ENCODE data around the gene PLPPR1. TPM values are rescaled to one million over a fixed set of nuclear protein-coding genes. Genes with fewer than 3 reads are reported as not detected.

Gene PLPPR1
- total RNA-seq, 1 experiment from 2014 or later = not detected

- Histone ChIP-seq H3K79me2 (ENCODE audit: insufficient read depth, low read length) (no peaks in the 10 kb centered on the region), H3K9me2 (ENCODE audit: insufficient read depth) (no peaks in the 10 kb centered on the region), H2AFZ (ENCODE audit: low read depth, low read length, poor library complexity, severe bottlenecking) (no peak overlapping the region), H3K4me3 (replicated peaks in 1 of 2; ENCODE audit: low read depth in 1 of 2, low read length in 2 of 2) (no peak overlapping the region), H3K27ac (ENCODE audit: low read depth, low read length) (no peak overlapping the region), H3K9ac (ENCODE audit: low read length) (no peak overlapping the region), H3K4me2 (ENCODE audit: low read length) (no peak overlapping the region), H3K27me3 (ENCODE audit: insufficient read depth, low read length) (no peaks in the 10 kb centered on the region), H3K36me3 (ENCODE audit: control insufficient read depth in 1 of 2, insufficient read depth in 2 of 2, low read length in 2 of 2) (no peaks in the 10 kb centered on the region), H4K20me1 (ENCODE audit: insufficient read depth) (no peaks in the 10 kb centered on the region), H3K4me1 (ENCODE audit: control insufficient read depth in 1 of 2, insufficient read depth in 2 of 2, low read length in 2 of 2) (no peaks in the 10 kb centered on the region), H3K9me3 (ENCODE audit: control insufficient read depth in 1 of 2, insufficient read depth in 1 of 2, low read depth in 1 of 2, low read length in 2 of 2) (no peaks in the 10 kb centered on the region)
- DNase-seq (ENCODE audit: low read depth, low spot score) (no peak), ATAC-seq (no peak)
- POLR2A ChIA-PET = no interaction called here
- RAD21 ChIA-PET (ENCODE audit: low non-redundant PET in 1 of 2, low total read pairs in 2 of 2, uncharacterized antibody in 2 of 2, unreplicated experiment in 2 of 2) = no interaction called here
- intact Hi-C loops (cut with micrococcal nuclease) = no loop called here
- TF ChIP-seq SIN3A (IDR thresholded peaks at IDR 0.05; ENCODE audit: low read depth) (no peak), EGR1 (IDR thresholded peaks at IDR 0.05; ENCODE audit: low read depth) (no peak), POLR2AphosphoS5 (IDR thresholded peaks at IDR 0.05; ENCODE audit: low read depth, low read length) (no peak), CBX3 (IDR thresholded peaks at IDR 0.05; ENCODE audit: low read depth) (no peak), FOSL1 (IDR thresholded peaks at IDR 0.05; ENCODE audit: low read depth) (no peak), RAD21 (IDR thresholded peaks at IDR 0.05; ENCODE audit: low read depth) (no peak), EZH2 (IDR thresholded peaks at IDR 0.05) (no peak), ELF1 (IDR thresholded peaks at IDR 0.05; ENCODE audit: borderline replicate concordance, low read depth) (no peak), ZFX (IDR thresholded peaks at IDR 0.05) (no peak), CTCF (IDR thresholded peaks at IDR 0.05 in 2 of 3, conservative IDR thresholded peaks at IDR 0.05 in 1 of 3; ENCODE audit: borderline replicate concordance in 1 of 3, insufficient read depth in 1 of 3, low read depth in 2 of 3, low read length in 2 of 3) (no peak), YY1 (IDR thresholded peaks at IDR 0.05; ENCODE audit: extremely low read depth, insufficient replicate concordance, low read depth, low read length) (no peak), SRF (IDR thresholded peaks at IDR 0.05; ENCODE audit: low read depth) (no peak), ZBTB33 (IDR thresholded peaks at IDR 0.05; ENCODE audit: extremely low read depth, insufficient replicate concordance, low read length) (no peak), JUND (IDR thresholded peaks at IDR 0.05) (no peak)
- TF ChIP-seq, protein P1, sequence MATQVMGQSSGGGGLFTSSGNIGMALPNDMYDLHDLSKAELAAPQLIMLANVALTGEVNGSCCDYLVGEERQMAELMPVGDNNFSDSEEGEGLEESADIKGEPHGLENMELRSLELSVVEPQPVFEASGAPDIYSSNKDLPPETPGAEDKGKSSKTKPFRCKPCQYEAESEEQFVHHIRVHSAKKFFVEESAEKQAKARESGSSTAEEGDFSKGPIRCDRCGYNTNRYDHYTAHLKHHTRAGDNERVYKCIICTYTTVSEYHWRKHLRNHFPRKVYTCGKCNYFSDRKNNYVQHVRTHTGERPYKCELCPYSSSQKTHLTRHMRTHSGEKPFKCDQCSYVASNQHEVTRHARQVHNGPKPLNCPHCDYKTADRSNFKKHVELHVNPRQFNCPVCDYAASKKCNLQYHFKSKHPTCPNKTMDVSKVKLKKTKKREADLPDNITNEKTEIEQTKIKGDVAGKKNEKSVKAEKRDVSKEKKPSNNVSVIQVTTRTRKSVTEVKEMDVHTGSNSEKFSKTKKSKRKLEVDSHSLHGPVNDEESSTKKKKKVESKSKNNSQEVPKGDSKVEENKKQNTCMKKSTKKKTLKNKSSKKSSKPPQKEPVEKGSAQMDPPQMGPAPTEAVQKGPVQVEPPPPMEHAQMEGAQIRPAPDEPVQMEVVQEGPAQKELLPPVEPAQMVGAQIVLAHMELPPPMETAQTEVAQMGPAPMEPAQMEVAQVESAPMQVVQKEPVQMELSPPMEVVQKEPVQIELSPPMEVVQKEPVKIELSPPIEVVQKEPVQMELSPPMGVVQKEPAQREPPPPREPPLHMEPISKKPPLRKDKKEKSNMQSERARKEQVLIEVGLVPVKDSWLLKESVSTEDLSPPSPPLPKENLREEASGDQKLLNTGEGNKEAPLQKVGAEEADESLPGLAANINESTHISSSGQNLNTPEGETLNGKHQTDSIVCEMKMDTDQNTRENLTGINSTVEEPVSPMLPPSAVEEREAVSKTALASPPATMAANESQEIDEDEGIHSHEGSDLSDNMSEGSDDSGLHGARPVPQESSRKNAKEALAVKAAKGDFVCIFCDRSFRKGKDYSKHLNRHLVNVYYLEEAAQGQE (IDR thresholded peaks at IDR 0.05; ENCODE audit: low read depth) = no peak
- CTCF ChIA-PET = no interaction called here
- no TSS peak for BruUV-seq (replicated peaks)
These were observed 214.1 kb downstream of the PLPPR1 start for GRCh38 chr9:101242651-101243050.
